Peyer's patch (tissue), 4 donors: Measurements from ENCODE around the gene FNIP2.

Experiments
- CTCF ChIP-seq, 6 experiments: fragments of 450-650 bp in 4 of 6; fragments of 200-600 bp in 2 of 6; sonication (generic) in 1 of 6; IDR thresholded peaks; one replicate each; pipeline ENCODE4 v1.5.1; 2017 to 2019; ENCODE audit warnings: antibody characterized with exemption in 6 of 6, mild to moderate bottlenecking in 3 of 6, moderate library complexity in 1 of 6
- POLR2A ChIP-seq, 2 donors: fragments of 450-650 bp; IDR thresholded peaks; one replicate each; pipeline ENCODE4 v1.5.1; 2017; ENCODE audit warnings: antibody characterized with exemption in 2 of 2, mild to moderate bottlenecking in 2 of 2, moderate library complexity in 2 of 2

GRCh38 chr4:158895797-158896576 is 127.2 kb downstream of the FNIP2 start:
- TF ChIP-seq CTCF (IDR thresholded peaks at IDR 0.05) (peak in 3 of 6 experiments; percentile 8 to 23 (median 19)), POLR2A (IDR thresholded peaks at IDR 0.05) (no peak)
